ENCODE data around the gene ITPRIP. TPM values are rescaled to one million over a fixed set of nuclear protein-coding genes. Genes with fewer than 3 reads are reported as not detected.

ITPRIP gene
- total and polyA plus RNA-seq, 2 of the 8 experiments (the other 6 are each of a cell fraction or from before 2014, with no cell fraction given): 15.3 to 16.9 TPM

GRCh38 chr10:104333728-104334373 lies 4.4 kb downstream of the ITPRIP start (continued):
- TF ChIP-seq YY1 (IDR thresholded peaks at IDR 0.05; ENCODE audit: low read depth, low read length) (no peak), NRF1 (IDR thresholded peaks at IDR 0.05; ENCODE audit: low read depth, low read length) (no peak), MAX (IDR thresholded peaks at IDR 0.05) (no peak), CHD7 (IDR thresholded peaks at IDR 0.05; ENCODE audit: insufficient replicate concordance, low read length) (no peak), SUZ12 (IDR thresholded peaks at IDR 0.05; ENCODE audit: low read length) (no peak), TEAD4 (IDR thresholded peaks at IDR 0.05; ENCODE audit: low read depth, low read length) (no peak)

All from H1 (cell line).